Ascending aorta (tissue), 2 donors: ENCODE measurements around the gene IGFBP6. TPM values are rescaled to one million over a fixed set of nuclear protein-coding genes. Genes with fewer than 3 reads are reported as not detected.
A peak's percentile ranks its signal among the peaks of the same experiment; 100 is the strongest.

ENCODE experiments used
- DNase-seq, 2 donors: peaks; one replicate each; pipeline ENCODE4 v3.0.0-alpha.2; 2019; ENCODE audit warnings: low spot score in 2 of 2
- H3K27ac ChIP-seq, 2 donors: fragments of 200-600 bp; sonication (generic); one replicate each; pipeline ENCODE4 v1.5.1; 2016 to 2017; ENCODE audit warnings: mild to moderate bottlenecking in 1 of 2
- H3K27me3 ChIP-seq: fragments of 200-600 bp; sonication (generic); one replicate; pipeline ENCODE4 v1.5.1; 2017
- H3K36me3 ChIP-seq, 2 donors: fragments of 200-600 bp; sonication (generic); one replicate each; pipeline ENCODE4 v1.5.1; 2016
- H3K4me1 ChIP-seq, 2 donors: fragments of 200-600 bp; sonication (generic); one replicate each; pipeline ENCODE4 v1.5.1; 2016 to 2017; ENCODE audit warnings: mild to moderate bottlenecking in 1 of 2
- H3K4me3 ChIP-seq, 2 donors: fragments of 200-600 bp; sonication (generic); one replicate each; pipeline ENCODE4 v1.5.1; 2016 to 2017; ENCODE audit warnings: mild to moderate bottlenecking in 1 of 2
- H3K9me3 ChIP-seq, 2 donors: fragments of 200-600 bp; sonication (generic); one replicate each; pipeline ENCODE4 v1.5.1; 2016
- intact Hi-C: fragments of 100-400 bp; cut with DNase I; formaldehyde crosslinking; loops from one replicate; pipeline ENCODE4 v1.15.1; 2023
- total RNA-seq: library from RNA; depleted of rRNA; stranded (reverse); fragments of >200 nt; gene quantifications from one replicate; pipeline ENCODE4 v1.1.0, GENCODE V29; 2016
- TF ChIP-seq, protein P1 (sequence below), 3 experiments: fragments of 200-600 bp in 2 of 3; fragments of 450-650 bp in 1 of 3; sonication (generic) in 2 of 3; IDR thresholded peaks; one replicate each; pipeline ENCODE4 v1.5.1; 2016 to 2019; ENCODE audit warnings: antibody characterized with exemption in 3 of 3, mild to moderate bottlenecking in 1 of 3, moderate library complexity in 1 of 3

IGFBP6 gene
- total RNA-seq = 1,664 TPM

DNA sequence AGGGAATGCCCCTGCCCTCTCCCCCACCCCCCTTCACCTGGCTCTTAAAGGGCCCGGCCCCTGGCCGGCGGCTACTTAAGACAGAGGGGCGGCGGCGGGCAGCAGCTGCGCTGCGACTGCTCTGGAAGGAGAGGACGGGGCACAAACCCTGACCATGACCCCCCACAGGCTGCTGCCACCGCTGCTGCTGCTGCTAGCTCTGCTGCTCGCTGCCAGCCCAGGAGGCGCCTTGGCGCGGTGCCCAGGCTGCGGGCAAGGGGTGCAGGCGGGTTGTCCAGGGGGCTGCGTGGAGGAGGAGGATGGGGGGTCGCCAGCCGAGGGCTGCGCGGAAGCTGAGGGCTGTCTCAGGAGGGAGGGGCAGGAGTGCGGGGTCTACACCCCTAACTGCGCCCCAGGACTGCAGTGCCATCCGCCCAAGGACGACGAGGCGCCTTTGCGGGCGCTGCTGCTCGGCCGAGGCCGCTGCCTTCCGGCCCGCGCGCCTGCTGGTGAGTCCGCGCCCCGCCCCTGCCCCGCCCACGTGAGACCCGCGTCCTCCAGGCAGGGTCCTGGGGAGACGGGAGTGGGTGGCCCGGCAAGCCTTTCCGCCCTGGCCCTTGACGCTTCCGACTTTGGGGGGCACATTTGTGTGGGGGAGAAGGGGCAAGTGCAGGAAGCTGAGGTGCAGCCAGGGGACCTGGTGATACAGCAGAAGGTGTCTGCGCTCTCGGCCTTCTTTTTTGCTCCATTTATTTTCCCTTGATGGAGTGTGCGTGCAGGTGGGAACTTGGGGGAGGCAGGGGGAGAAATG, at the start of gene IGFBP6:
Gene IGFBP6 (plus strand): TSS at position 104 of the 790 bp plus-strand sequence. CDS start 51 bp downstream, at position 155.
- TF ChIP-seq, protein P1, sequence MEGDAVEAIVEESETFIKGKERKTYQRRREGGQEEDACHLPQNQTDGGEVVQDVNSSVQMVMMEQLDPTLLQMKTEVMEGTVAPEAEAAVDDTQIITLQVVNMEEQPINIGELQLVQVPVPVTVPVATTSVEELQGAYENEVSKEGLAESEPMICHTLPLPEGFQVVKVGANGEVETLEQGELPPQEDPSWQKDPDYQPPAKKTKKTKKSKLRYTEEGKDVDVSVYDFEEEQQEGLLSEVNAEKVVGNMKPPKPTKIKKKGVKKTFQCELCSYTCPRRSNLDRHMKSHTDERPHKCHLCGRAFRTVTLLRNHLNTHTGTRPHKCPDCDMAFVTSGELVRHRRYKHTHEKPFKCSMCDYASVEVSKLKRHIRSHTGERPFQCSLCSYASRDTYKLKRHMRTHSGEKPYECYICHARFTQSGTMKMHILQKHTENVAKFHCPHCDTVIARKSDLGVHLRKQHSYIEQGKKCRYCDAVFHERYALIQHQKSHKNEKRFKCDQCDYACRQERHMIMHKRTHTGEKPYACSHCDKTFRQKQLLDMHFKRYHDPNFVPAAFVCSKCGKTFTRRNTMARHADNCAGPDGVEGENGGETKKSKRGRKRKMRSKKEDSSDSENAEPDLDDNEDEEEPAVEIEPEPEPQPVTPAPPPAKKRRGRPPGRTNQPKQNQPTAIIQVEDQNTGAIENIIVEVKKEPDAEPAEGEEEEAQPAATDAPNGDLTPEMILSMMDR (IDR thresholded peaks at IDR 0.05) = peak in 2 of 3 experiments; percentile 6 to 20

GRCh38 chr12:53048033-53048779, 49.3 kb upstream of the IGFBP6 start:
- intact Hi-C loops = loop anchor here (5.0 kb wide), 1 partner anchor 454 kb away; the partner anchor contains the start of gene TARBP2
- TF ChIP-seq, protein P1 (IDR thresholded peaks at IDR 0.05) = peak; percentile 3 to 33 (median 31)
- H3K4me1 ChIP-seq = peaks cover 13 to 52% of the 10 kb centered on the region in 2 donors
- H3K36me3 ChIP-seq = peaks cover 0 to 8% of the 10 kb centered on the region in 2 donors
- peak in 1 of 2 donors; percentile 88 for DNase-seq
- peak overlapping the region; percentile 98 to 99 for H3K27ac ChIP-seq
- peak overlapping the region; percentile 75 to 84 for H3K4me3 ChIP-seq
- no peaks in the 10 kb centered on the region for H3K27me3 ChIP-seq
- H3K9me3 ChIP-seq = no peaks in the 10 kb centered on the region

More for the DNA sequence above, at the start of gene IGFBP6:
- no peaks in the 10 kb centered on the region for H3K27me3 ChIP-seq
- peak in 1 of 2 donors; percentile 89 for DNase-seq
- H3K9me3 ChIP-seq = no peaks in the 10 kb centered on the region
- intact Hi-C loops = loop anchor here (1.0 to 5.0 kb wide), 4 partner anchors 18 to 83 kb away; partner anchors contain the start of genes CSAD, SPRYD3 and ZNF740
- peak within 1 kb of the TSS; percentile 97 for H3K27ac ChIP-seq
- peaks cover 21 to 24% of the 10 kb centered on the region in 2 donors for H3K36me3 ChIP-seq
- H3K4me3 ChIP-seq = peak within 1 kb of the TSS; percentile 85 to 86
- peaks cover 0 to 22% of the 10 kb centered on the region in 2 donors for H3K4me1 ChIP-seq

- Histone ChIP-seq H3K27ac (peak overlapping the region; percentile 98 to 99), H3K4me1 (peaks cover 12 to 53% of the 10 kb centered on the region in 2 donors), H3K4me3 (peak overlapping the region; percentile 75 to 84), H3K27me3 (no peaks in the 10 kb centered on the region), H3K9me3 (no peaks in the 10 kb centered on the region), H3K36me3 (peaks cover 0 to 14% of the 10 kb centered on the region in 2 donors)
- TF ChIP-seq, protein P1 (IDR thresholded peaks at IDR 0.05) = peak in 1 of 3 experiments; percentile 1
- peak in 1 of 2 donors; percentile 85 for DNase-seq
- intact Hi-C loops = loop anchor here (5.0 kb wide), 1 partner anchor 453 kb away; the partner anchor contains the start of gene TARBP2
Measured at GRCh38 chr12:53048780-53049401, 48.6 kb upstream of the IGFBP6 start.

GRCh38 chr12:53049571-53050318, 47.7 kb upstream of the IGFBP6 start, which contains the start of gene TNS2:
TNS2 (plus strand) TSS chr12:53050065; CDS start chr12:53050186, 121 bp downstream.
- Histone ChIP-seq H3K27ac (peak within 1 kb of the TSS; percentile 98 to 99), H3K9me3 (no peaks in the 10 kb centered on the region), H3K27me3 (no peaks in the 10 kb centered on the region), H3K4me3 (peak within 1 kb of the TSS; percentile 75 to 84), H3K36me3 (peaks cover 0 to 15% of the 10 kb centered on the region in 2 donors), H3K4me1 (peaks cover 4 to 47% of the 10 kb centered on the region in 2 donors)
- TF ChIP-seq, protein P1 (IDR thresholded peaks at IDR 0.05) = no peak
- intact Hi-C loops = loop anchor here (5.0 kb wide), 1 partner anchor 453 kb away; the partner anchor contains the start of gene TARBP2
- peak in 1 of 2 donors; percentile 91 for DNase-seq
